MM.1S (cell line): Measurements from ENCODE around the gene ACP1.

Experiments
- DNase-seq: peaks from one replicate; pipeline ENCODE4 v3.0.0-alpha.2; 2015
- H2AFZ ChIP-seq: fragments of 300-600 bp; sonication (generic); 2 replicates; pipeline ENCODE4 v1.6.0; 2016; ENCODE audit warnings: antibody characterized with exemption, low read length
- H3F3A ChIP-seq: fragments of 300-600 bp; sonication (generic); 2 replicates; pipeline ENCODE4 v1.6.1; 2016; ENCODE audit warnings: mild to moderate bottlenecking, antibody characterized with exemption, low read length, moderate library complexity, mixed read lengths; ENCODE audit not compliant: insufficient read depth
- H3K27ac ChIP-seq: fragments of 300-600 bp; sonication (generic); 2 replicates; pipeline ENCODE4 v1.5.1; 2016; ENCODE audit warnings: mild to moderate bottlenecking, low read length
- H3K27me3 ChIP-seq: fragments of 300-600 bp; sonication (generic); replicated peaks from 2 replicates; pipeline ENCODE4 v1.6.0; 2016; ENCODE audit warnings: low read length; ENCODE audit not compliant: insufficient read depth
- H3K36me3 ChIP-seq: fragments of 300-600 bp; sonication (generic); replicated peaks from 2 replicates; pipeline ENCODE4 v1.6.1; 2016; ENCODE audit warnings: mild to moderate bottlenecking, low read length, mixed read lengths; ENCODE audit not compliant: insufficient read depth
- H3K4me1 ChIP-seq: fragments of 300-600 bp; sonication (generic); 2 replicates; pipeline ENCODE4 v1.6.1; 2016; ENCODE audit warnings: low read length, mixed read lengths
- H3K4me2 ChIP-seq: fragments of 300-600 bp; sonication (generic); 2 replicates; pipeline ENCODE4 v1.6.0; 2016; ENCODE audit warnings: low read depth, low read length
- H3K4me3 ChIP-seq: fragments of 300-600 bp; sonication (generic); 2 replicates; pipeline ENCODE4 v1.5.1; 2016; ENCODE audit warnings: low read length, mixed read lengths
- H3K79me2 ChIP-seq: fragments of 300-600 bp; sonication (generic); 2 replicates; pipeline ENCODE4 v1.6.1; 2016; ENCODE audit warnings: mixed run types, low read length, mixed read lengths
- H3K9ac ChIP-seq: fragments of 300-600 bp; sonication (generic); 2 replicates; pipeline ENCODE4 v1.6.1; 2016; ENCODE audit warnings: low read length, mixed read lengths
- H3K9me2 ChIP-seq: fragments of 300-600 bp; sonication (generic); replicated peaks from 2 replicates; pipeline ENCODE4 v1.6.1; 2016; ENCODE audit warnings: mild to moderate bottlenecking, low read length, mixed read lengths; ENCODE audit not compliant: insufficient read depth
- H3K9me3 ChIP-seq: fragments of 300-600 bp; sonication (generic); replicated peaks from 2 replicates; pipeline ENCODE4 v1.6.1; 2016; ENCODE audit warnings: mild to moderate bottlenecking, low read length, mixed read lengths; ENCODE audit not compliant: insufficient read depth
- H4K20me1 ChIP-seq: fragments of 300-600 bp; sonication (generic); 2 replicates; pipeline ENCODE4 v1.6.1; 2016; ENCODE audit warnings: mild to moderate bottlenecking, low read length, moderate library complexity, mixed read lengths; ENCODE audit not compliant: insufficient read depth
- EZH2 ChIP-seq: fragments of 300-600 bp; sonication (generic); optimal IDR thresholded peaks from 2 replicates; pipeline ENCODE3; 2017; ENCODE audit warnings: low read depth, mild to moderate bottlenecking, antibody characterized with exemption, low read length, mixed read lengths
- EZH2phosphoT487 ChIP-seq: fragments of 300-600 bp; sonication (generic); IDR thresholded peaks from 2 replicates; pipeline ENCODE4 v1.6.1; 2018; ENCODE audit warnings: antibody characterized with exemption, low read length
- TF ChIP-seq, protein P1 (sequence below): fragments of 300-600 bp; sonication (generic); IDR thresholded peaks from 2 replicates; pipeline ENCODE4 v1.5.1; 2016; ENCODE audit warnings: antibody characterized with exemption, low read length, mixed read lengths

The ACP1 gene

DNA sequence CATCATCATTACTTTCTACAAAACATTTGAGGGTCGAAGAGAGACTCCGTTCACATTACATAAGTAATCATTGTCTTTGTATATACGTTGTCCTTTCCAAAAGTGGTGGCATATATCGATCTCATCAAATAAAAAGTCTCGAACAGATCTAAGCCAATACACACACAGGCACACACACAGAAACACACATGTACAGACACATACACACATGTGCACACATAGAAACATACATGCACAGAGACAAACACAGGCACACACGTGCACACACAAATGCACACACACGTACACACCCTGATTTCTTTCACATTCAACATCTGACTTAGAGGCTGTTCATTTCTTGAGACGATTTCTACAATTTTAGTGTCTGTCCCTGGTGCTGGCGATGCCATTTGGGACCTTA lies 40.6 kb downstream of the ACP1 start:
- Histone ChIP-seq H3K9ac (no peak overlapping the region), H3K27ac (no peak overlapping the region)
- DNase-seq: no peak

DNA sequence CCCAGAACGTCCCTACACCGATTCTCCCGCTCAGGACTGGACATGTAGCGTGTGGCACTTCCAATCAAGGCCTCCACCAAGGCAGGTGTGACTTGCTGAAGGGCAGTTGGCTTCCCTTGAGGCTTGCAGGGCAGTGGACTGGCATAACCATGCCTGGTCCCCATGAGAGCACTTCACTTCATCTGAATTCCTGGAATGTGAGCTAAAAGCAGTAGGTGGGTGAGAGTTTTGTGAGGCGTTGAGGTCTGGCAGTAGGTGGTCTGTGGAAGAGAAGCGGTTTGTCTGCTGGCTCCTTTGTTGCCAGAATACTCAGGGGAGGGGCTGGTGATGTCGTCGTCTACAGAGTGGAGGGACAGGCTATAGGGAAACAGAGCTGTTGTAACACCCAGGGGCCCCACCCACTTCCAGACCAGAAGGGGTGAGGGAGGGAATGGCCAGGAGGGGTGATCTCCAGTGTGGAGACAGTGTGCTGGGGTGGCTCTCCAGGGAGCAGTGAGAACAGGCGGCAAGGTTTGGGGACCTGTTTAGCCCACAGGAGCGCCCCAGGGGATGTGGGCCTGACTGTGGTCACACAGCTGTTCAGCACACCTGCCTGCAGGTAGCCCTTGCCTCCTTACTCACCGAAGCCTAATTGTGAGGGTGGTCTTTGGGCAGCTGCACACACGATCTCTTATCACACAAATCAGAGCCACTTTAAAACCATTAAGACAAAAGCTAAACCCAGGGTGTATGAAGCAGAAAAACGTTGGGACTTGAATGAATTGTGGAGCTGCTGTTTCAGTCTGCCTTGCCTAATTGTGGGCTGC lies 44.6 kb downstream of the ACP1 start:
- Histone ChIP-seq H3K9me3 (no peaks in the 10 kb centered on the region), H3K79me2 (no peaks in the 10 kb centered on the region), H3K4me1 (no peaks in the 10 kb centered on the region), H3K27ac (no peak overlapping the region), H3K9me2 (no peaks in the 10 kb centered on the region), H3K36me3 (no peaks in the 10 kb centered on the region), H3K4me2 (no peak overlapping the region), H3K9ac (no peak overlapping the region), H3K27me3 (no peaks in the 10 kb centered on the region), H3K4me3 (no peak overlapping the region), H3F3A (no peaks in the 10 kb centered on the region), H4K20me1 (no peaks in the 10 kb centered on the region), H2AFZ (no peak overlapping the region)
- TF ChIP-seq EZH2phosphoT487: no peak
- TF ChIP-seq, protein P1, sequence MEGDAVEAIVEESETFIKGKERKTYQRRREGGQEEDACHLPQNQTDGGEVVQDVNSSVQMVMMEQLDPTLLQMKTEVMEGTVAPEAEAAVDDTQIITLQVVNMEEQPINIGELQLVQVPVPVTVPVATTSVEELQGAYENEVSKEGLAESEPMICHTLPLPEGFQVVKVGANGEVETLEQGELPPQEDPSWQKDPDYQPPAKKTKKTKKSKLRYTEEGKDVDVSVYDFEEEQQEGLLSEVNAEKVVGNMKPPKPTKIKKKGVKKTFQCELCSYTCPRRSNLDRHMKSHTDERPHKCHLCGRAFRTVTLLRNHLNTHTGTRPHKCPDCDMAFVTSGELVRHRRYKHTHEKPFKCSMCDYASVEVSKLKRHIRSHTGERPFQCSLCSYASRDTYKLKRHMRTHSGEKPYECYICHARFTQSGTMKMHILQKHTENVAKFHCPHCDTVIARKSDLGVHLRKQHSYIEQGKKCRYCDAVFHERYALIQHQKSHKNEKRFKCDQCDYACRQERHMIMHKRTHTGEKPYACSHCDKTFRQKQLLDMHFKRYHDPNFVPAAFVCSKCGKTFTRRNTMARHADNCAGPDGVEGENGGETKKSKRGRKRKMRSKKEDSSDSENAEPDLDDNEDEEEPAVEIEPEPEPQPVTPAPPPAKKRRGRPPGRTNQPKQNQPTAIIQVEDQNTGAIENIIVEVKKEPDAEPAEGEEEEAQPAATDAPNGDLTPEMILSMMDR: no peak
- no peak for TF ChIP-seq EZH2
- DNase-seq: no peak

More for the DNA sequence above, 40.6 kb downstream of the ACP1 start:
- no peak overlapping the region for H2AFZ ChIP-seq
- H3K36me3 ChIP-seq: no peaks in the 10 kb centered on the region
- TF ChIP-seq, protein P1: no peak
- TF ChIP-seq EZH2: no peak
- no peak for TF ChIP-seq EZH2phosphoT487
- H3K4me3 ChIP-seq: no peak overlapping the region
- no peaks in the 10 kb centered on the region for H3K4me1 ChIP-seq
- no peaks in the 10 kb centered on the region for H3K9me3 ChIP-seq
- no peaks in the 10 kb centered on the region for H3K79me2 ChIP-seq
- no peak overlapping the region for H3K4me2 ChIP-seq
- H3K27me3 ChIP-seq: no peaks in the 10 kb centered on the region
- no peaks in the 10 kb centered on the region for H4K20me1 ChIP-seq
- no peaks in the 10 kb centered on the region for H3K9me2 ChIP-seq
- H3F3A ChIP-seq: no peaks in the 10 kb centered on the region

DNA sequence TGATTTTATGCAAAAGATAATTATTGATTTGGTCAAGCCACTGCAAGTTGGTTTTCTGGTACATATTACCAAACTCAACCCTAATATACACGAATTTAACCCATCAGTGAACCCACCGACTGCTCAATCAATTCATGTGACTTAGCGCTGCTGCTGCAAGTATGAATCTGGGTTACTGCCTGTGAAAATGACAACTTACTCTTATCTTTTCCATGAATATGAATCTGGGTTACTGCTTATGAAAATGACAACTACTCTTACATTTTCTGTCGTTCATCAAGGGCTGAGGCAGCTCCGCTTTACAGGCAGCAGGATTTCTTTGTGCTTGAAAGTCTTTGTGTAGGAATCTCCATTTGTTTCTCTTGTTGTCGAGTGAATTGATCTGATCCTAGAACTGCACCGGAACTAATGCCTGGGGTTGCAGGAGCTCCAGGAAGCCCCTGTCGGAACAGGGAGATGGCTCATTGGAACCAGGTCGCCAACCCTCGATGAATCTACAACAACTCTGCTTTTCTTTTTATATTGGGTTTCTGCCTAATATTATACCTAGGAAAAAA lies 45.3 kb downstream of the ACP1 start:
- no peak overlapping the region for H3K4me3 ChIP-seq
- no peaks in the 10 kb centered on the region for H4K20me1 ChIP-seq
- H3K4me2 ChIP-seq: no peak overlapping the region
- no peaks in the 10 kb centered on the region for H3K4me1 ChIP-seq
- H3K9ac ChIP-seq: no peak overlapping the region
- H3K9me2 ChIP-seq: no peaks in the 10 kb centered on the region
- H3K27ac ChIP-seq: no peak overlapping the region
- no peaks in the 10 kb centered on the region for H3K36me3 ChIP-seq
- no peak overlapping the region for H2AFZ ChIP-seq
- no peaks in the 10 kb centered on the region for H3K79me2 ChIP-seq
- DNase-seq: no peak
- H3K9me3 ChIP-seq: no peaks in the 10 kb centered on the region
- no peaks in the 10 kb centered on the region for H3F3A ChIP-seq
- no peaks in the 10 kb centered on the region for H3K27me3 ChIP-seq
- TF ChIP-seq EZH2phosphoT487 (no peak), EZH2 (no peak)
- TF ChIP-seq, protein P1: no peak
